ACHN (cell line): ENCODE measurements around the gene FBXO8.

Experiments used
- DNase-seq: peaks from one replicate; pipeline ENCODE4 v3.0.0-alpha.2; 2015
- in situ Hi-C: cut with HindIII; loops from 2 replicates; pipeline ENCODE4 v1.10.0; 2017; ENCODE audit warnings: low sequenced_read_pairs, low pct_ligation_motif_present, low pct_unique_long_range_greater_than_20kb

Gene FBXO8

DNA sequence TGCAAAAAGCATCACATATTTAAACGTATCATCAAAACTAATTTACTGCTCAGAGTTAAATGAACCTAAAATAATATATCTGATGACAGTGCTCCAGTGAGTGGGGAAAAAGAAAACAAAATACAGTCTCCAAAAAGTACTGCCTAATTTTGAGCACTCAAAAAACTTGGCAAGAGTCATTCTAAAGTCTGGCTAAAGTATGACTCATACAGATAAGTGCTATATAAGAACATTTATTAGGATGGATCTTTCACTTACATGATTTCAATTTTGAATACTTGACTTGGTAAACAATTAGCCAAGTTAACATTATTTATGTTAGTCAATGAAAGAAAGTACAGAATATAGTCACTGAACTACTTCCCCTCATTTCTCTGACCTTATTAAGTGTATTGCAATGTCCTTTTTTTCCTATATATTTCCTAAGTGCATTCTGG lies 27.2 kb downstream of the FBXO8 start:
- in situ Hi-C loops, result no loop called here

GRCh38 chr4:174255786-174256185 lies 27.7 kb downstream of the FBXO8 start:
- DNase-seq, result no peak
- in situ Hi-C loops, result no loop called here

More for the DNA sequence above, 27.2 kb downstream of the FBXO8 start:
- DNase-seq, result no peak

DNA sequence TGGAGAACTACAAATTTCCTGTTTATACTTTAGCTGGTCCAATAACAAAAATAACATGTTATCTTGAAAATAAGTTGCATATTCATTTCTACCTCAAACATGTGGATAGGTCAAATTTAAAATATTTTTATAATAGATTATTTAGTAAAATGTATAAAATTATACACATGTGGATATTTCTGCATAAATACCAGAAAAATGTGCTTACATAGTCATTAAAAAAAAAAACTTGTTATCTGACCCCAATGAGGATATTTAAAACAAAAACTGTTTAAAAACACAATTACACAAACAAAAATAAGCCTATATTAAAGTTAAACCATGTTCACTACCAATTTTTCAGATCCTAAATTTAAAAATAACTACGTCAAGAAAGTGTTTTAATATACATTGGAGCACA lies 28.1 kb downstream of the FBXO8 start:
- in situ Hi-C loops, result no loop called here
- DNase-seq, result no peak

DNA sequence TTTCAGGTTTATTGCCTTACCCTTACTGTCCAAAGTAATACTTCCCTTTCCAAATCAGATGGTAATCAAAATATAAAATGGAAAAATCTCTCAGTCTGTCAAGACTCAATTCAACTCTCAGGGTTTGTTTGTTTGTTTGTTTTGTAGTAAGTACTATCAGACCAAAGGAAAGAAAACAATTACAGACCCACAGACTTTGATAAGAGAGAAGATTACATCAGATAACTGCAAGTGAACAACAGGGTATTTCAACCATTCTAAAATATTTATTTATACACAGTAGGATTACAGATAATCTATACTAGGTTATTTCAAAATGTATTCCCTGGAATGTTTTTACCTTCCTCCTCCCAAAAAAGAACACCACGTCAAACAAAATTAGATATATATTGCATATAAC lies 28.9 kb downstream of the FBXO8 start:
- no peak for DNase-seq
- in situ Hi-C loops, result no loop called here

- in situ Hi-C loops, result no loop called here
- no peak for DNase-seq
These were observed 31.1 kb downstream of the FBXO8 start for GRCh38 chr4:174252412-174252811.

GRCh38 chr4:174248407-174248806 lies 35.1 kb downstream of the FBXO8 start:
- in situ Hi-C loops, result no loop called here
- no peak for DNase-seq

DNA sequence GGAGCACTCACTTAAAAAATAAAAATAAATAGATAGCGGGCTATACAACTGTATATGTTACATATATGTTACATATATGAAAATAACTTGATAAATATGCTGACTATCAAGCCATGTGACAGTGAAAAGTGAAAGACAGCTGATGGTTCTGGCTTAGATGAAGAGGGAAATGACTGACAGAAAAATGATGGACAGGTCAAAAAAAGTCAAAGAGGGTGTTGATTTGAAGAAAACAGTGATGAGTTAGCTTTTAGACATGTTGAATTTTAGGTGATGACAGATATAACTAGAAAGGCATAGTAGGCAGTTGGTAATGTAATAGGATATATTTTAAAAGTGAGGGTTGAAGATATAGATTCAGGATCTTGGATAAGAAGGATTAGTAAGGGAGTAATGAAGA lies 37.8 kb downstream of the FBXO8 start:
- in situ Hi-C loops, result no loop called here

GRCh38 chr4:174244441-174244840 lies 39.0 kb downstream of the FBXO8 start:
- in situ Hi-C loops, result no loop called here
- peak; percentile 24 for DNase-seq

More for the DNA sequence above, 37.8 kb downstream of the FBXO8 start:
- DNase-seq, result no peak

DNA sequence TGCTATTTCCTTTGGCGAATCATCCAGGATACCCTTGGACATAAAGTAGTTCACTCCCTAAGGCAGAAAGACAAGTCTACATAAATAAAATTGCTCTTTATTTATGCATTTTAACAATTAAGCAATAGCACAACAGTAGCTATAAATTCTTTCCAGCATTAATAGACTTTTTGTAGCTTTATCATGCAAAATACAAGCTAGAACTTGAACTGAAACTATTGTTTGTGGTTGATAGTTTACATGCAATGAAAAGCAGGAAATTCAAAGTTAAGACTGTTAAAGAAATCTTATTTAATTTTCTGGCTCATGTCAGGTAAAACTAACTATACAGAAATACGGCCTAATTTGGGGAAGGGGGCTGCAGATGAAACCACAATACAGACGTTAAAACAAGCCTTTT lies 42.3 kb downstream of the FBXO8 start:
- in situ Hi-C loops, result no loop called here
- no peak for DNase-seq

DNA sequence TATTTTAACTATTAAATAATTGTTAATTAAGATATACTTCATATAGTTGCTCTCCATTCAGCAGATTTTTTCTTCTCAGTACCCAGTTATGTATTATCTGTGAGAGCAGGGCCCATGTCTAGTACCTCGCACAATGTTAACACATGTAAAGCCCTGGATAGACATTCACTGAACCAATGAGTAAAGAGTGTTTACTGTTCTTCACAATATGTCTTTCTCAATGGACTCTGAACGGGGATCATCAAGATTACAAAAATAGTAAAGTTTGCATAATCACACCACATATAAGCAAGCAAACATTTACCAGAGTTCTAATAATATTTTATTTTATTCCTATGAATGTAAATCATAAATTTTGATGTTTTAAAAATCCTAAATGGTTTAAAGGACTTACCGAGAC lies 47.1 kb downstream of the FBXO8 start:
- in situ Hi-C loops, result no loop called here

DNA sequence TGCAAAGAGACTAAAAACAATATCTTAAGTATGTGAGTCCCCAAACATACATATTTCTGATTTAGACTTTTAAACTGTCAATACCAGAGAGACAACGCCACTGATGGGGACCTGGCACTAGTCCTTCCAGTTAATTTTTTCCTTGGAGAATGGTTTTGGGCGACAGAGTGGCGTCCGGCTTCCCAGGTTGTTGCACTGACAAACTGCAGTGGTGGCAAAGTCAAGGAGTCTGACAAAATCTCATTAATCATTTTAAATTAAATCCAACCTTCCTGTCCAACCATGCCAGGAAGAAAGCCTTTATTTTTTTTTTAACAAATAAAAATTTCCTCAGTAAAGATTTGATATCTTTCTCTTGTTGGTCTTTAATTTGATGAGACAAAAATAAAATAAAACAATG lies 52.8 kb downstream of the FBXO8 start:
- no peak for DNase-seq
- in situ Hi-C loops, result no loop called here

More for the DNA sequence above, 47.1 kb downstream of the FBXO8 start:
- DNase-seq, result no peak

DNA sequence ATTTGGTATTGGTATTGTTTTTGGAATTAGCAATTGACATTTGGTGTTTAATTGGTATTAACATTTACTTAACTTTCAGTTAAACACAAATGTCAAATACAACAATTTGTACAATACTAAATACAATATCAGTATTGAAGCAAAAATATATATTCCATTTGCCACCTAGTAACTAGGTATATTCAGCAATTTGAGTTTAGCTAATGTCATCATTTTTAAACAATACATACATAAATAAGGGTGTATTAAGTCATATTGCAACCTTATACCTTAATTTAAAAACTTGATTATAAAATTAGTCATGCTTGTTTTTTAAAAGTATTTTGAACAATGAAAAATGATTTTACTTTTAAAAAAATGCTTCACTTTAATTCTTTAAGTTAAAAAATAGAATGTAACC lies 53.3 kb downstream of the FBXO8 start:
- in situ Hi-C loops, result no loop called here
- no peak for DNase-seq

DNA sequence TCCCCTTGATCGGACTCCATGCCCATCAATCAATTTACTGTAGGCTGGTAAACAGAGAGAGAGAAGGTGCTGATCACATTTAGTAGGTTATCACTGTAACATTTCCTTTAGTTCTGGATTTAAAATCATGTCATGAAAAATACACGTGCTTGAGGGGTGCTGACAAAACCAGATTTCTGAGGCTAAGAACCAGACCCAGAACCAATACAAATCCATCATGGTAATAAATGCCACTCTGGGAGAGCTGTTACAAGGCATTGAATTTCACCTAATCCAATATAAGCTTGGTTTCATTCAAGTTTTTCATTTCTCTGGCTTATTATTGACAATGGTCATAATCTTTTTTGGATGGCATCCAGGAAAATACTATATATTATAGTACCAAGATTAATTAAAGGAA lies 54.5 kb downstream of the FBXO8 start:
- no peak for DNase-seq
- in situ Hi-C loops, result no loop called here

DNA sequence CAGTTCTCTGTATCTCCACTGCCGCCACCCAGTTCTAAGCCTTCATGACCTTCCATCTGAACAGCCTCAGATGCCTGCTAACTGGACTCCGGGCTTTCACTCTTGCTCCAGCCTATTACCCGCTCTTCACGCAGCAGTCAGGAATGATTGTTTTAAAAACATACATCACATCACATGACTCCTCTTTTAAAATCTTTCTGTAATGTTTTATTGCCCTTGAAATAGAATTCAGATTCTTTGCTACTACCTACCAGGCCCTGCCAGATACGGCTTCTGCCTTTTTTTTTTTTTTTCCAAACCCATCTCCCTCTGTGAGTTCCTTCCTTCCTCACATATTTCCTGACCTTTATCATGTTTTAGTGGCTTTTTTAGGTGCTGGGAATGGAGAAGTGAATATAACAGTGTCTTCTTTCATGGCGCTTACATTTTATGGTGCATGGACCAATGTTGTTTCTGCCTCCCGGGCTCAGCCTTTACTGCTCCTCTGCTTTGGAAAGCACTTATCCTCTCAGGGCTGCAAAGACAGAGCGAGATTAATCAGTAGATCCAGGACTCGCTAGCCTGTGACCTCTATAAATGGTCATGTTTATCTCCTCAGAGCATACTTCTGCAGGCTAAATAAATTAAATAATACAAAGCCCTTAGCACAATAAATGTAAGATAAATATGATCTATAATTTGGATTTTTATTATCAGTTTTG lies 58.0 kb downstream of the FBXO8 start:
- in situ Hi-C loops, result no loop called here
- DNase-seq, result no peak

GRCh38 chr4:174224550-174224949 lies 58.9 kb downstream of the FBXO8 start:
- in situ Hi-C loops, result no loop called here
- DNase-seq, result no peak

DNA sequence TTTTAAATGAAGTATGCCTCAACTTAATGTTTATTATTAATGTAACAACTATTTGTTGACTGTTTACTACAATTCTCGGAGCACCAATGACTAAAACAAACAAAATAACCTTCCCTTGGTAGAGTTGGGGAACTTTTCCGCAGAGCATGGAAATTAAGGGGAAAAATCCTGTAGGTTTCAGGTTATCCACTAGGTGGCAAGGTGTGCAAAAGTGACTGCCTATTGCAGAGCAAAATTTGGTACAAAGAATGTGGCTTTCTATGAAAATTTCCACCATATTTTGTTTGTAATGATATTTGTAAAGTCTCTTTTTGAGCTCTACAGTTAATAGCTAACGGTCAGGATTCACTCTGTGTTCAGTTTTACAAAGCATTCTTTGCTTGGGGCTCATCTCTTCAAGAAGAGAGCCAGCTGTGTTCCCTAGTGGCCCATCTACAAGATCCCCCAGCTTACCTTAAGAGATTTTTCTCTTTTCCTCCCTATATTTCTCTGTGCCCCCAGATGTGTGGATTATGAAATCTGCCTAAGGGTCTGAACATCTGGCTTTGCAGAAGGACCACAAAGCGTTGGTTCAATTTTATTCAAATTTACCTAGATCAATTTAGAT lies 61.1 kb downstream of the FBXO8 start:
- in situ Hi-C loops, result no loop called here
- DNase-seq, result peak; percentile 50

DNA sequence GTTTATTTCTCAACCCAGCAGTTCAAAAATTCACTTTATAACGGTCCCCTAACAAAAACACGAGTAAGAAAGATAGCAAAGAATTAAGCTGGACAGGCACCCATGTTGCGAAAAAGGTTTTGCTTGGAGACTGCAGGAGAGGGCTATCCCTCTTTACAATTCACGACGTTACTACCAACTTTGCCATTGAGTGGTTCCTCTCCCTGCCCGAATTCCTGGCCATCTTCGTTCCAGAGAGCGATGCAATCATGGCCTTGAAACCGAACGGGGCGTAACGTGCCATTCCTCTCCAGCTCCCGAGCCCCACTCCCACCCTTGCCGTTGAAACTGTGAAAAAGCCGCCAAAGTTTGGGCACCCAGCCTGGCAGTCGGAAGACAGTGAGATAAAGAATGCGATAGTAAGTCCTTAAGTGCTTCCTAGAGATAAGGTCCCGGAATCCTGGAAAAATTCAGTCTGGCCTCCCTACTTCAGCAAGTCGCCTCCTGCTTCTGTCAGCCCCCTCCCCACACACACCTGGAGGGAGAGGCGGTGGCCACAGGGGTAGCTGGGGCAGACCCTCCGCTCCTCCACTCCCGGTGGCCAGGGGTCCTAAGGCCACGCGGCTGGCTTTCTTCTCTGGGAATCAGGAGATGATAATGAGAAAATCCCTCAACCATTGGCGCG lies 65.2 kb downstream of the FBXO8 start:
- DNase-seq, result no peak
- in situ Hi-C loops, result no loop called here

DNA sequence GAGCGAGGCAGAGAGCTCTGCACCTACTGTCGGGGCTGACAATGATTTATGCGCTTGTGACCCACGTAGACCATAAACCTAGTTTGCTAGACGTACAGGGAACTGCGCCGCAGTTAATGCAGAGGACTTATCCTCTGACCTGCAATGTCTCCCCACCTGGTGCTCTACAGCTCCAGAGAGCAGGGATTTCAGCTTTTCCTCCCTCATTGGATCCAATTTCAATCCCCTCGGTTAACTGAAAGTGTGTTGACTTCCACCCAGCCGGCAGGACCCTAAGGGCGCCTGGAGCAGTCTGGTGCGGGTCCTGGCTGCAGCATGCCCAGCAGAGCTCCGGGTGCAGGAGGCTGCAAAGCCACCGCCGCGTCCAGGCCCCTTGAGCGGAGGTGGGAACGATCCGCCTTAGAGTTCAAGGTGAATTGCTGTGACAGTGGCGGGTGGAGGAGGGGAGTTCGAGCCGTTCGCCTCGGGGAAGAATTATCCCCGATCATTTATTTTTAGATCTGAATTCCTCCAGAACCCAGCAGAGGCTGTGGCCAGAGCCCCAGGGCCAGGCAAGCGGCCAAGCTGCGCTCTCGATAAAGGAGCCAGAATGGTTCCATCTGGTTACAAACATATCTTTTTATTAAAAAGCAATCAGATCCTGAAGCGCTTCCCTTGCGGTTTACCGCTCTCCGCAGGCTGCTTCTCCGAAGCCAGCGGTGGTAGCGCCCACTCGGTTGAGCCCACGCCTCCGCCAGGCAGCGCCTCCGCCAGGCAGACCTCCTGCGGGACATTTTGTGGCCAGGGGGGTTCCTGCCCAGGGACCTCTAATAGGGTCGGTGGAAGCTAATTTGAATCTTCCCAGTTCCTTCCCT lies 66.0 kb downstream of the FBXO8 start:
- DNase-seq, result peak; percentile 20
- in situ Hi-C loops, result no loop called here

- no peak for DNase-seq
- in situ Hi-C loops, result no loop called here
These were observed 66.6 kb downstream of the FBXO8 start for GRCh38 chr4:174216799-174217272.
